T-helper 1 cell treated with Interleukin-12 subunit alpha and Interleukin-12 subunit beta and Interleukin-4 antibody, amounts not matched to agents 30 μg/mL and 1 μg/mL, for 36 hours (primary cell): ENCODE results near the gene KCTD11.

Source experiments
- H3K27ac Mint-ChIP-seq: one replicate; pipeline ENCODE4 v1.8.0; 2021; ENCODE audit warnings: mild to moderate bottlenecking, mixed read lengths
- H3K27me3 Mint-ChIP-seq: one replicate; pipeline ENCODE4 v1.8.0; 2021; ENCODE audit warnings: low read depth, mixed read lengths
- H3K36me3 Mint-ChIP-seq: one replicate; pipeline ENCODE4 v1.8.0; 2021; ENCODE audit warnings: low read depth, mixed read lengths
- H3K4me1 Mint-ChIP-seq: one replicate; pipeline ENCODE4 v1.8.0; 2021; ENCODE audit warnings: low read depth, mixed read lengths
- H3K4me3 Mint-ChIP-seq: one replicate; pipeline ENCODE4 v1.8.0; 2021; ENCODE audit warnings: mild to moderate bottlenecking, moderate library complexity, mixed read lengths
- H3K9me3 Mint-ChIP-seq: one replicate; pipeline ENCODE4 v1.8.0; 2021; ENCODE audit warnings: mixed read lengths

KCTD11 gene

DNA sequence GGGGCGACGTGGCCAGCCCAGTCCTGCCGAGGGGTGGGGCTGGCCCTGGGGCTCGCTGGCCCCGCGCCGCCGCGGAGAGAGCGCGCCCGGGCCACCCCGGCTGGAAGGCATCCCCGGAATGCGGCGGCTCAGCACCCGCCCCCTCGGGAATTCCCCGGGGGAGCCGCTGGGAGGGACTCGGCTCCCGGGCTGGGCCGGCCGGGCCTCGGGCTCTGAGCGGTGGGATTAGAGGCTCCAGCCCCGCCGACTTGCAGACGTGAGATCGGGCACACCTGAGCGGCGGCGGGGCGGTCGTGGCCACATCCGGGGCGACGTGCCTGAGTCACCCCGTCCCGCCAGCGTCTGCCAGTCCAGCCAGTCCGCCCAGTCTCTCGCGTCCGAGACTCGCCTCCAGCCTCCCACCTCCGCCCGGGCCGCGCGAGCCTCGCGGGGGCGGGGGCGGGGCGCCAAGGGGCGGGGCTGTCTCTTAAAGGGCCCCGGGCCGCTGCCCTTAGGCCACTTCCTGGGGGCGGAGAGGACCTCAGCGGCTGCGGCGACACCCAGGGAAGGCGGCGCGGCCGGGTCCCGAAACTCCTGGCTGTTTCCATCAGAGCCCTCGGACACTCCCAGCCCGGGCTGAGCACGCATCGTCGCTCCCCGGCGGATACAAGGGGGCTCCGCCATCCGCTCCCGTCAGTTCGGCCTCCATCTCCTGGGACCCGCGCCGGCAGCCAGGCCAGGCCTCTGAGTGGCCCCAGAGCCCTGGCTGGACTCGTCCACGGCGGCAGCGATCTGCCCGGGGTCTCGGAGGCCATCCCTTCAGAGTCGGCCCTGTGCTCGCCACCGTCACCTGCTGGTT lies at the start of gene KCTD11:
KCTD11 (plus strand) TSS at position 498 of the 838 bp plus-strand sequence.
- H3K27ac Mint-ChIP-seq, result peak within 1 kb of the TSS; percentile 82
- peaks cover 49% of the 10 kb centered on the region for H3K4me1 Mint-ChIP-seq
- H3K27me3 Mint-ChIP-seq, result no peaks in the 10 kb centered on the region
- H3K36me3 Mint-ChIP-seq, result peaks cover 35% of the 10 kb centered on the region
- no peaks in the 10 kb centered on the region for H3K9me3 Mint-ChIP-seq
- H3K4me3 Mint-ChIP-seq, result peak within 1 kb of the TSS; percentile 87

DNA sequence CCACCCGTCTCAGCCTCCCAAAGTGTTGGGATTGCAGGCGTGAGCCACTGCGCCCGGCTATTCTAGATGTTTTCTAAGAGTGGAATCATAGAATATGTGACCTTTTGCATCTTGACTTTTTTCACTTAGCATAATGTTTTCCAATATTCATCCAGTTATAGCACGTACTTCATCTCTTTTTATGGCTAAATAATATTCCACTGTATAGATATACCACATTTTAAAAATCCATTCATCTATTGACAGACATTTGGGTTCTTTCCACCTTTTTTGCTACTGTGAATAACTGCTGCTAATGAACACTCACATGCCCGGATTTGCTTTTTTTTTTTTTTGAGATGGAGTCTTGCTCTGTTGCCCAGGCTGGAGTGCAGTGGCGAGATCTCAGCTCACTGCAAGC lies 47.8 kb upstream of the KCTD11 start:
- H3K36me3 Mint-ChIP-seq, result peaks cover 10% of the 10 kb centered on the region
- H3K4me3 Mint-ChIP-seq, result peak overlapping the region; percentile 17
- peaks cover 8% of the 10 kb centered on the region for H3K27me3 Mint-ChIP-seq
- H3K4me1 Mint-ChIP-seq, result peaks cover 15% of the 10 kb centered on the region
- H3K9me3 Mint-ChIP-seq, result no peaks in the 10 kb centered on the region
- no peak overlapping the region for H3K27ac Mint-ChIP-seq

DNA sequence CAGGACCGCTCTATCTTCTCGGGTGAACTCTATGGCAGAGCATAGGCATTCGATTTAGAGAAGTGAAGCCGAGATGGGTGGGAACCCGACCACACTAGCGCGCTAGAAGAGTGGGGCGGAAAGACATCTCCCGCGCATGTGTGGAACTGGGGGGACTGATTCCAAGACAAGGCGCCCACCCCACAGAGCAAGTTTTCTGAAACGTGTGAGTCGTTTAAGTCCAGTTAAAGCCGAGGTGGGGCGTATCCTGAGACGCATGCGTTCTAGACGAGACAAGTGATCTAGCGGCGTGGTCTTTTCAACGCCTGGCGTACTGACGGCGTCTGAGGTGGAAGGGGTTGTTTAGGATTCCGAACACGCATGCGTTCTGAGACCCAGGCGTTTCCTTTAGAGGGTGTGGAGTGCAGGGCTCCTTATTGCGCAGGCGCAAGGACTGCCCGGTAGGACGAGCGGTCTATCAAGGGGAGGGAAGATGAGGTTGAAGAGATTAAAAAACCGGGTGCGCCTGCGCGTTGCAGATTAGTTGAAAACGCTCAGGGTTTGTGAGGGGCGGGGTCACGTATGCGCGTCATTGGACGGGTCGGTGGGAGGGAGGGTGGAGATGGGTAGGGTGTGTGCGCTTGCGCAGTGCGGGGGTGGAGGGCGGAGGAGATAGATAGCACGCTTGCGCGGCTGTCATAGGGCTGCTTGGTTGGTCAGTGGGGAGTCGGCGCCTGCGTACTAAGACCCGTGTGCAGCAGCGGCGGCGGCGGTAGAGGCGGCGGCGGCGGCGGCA lies 44.9 kb upstream of the KCTD11 start, which contains the start of gene EIF5A:
EIF5A (plus strand) TSS at position 718 of the 775 bp plus-strand sequence. CDS start 2,008 bp downstream, outside the sequence.
- Mint-ChIP-seq H3K27ac (peak within 1 kb of the TSS; percentile 100), H3K9me3 (no peaks in the 10 kb centered on the region), H3K4me1 (peaks cover 38% of the 10 kb centered on the region), H3K36me3 (peaks cover 34% of the 10 kb centered on the region), H3K4me3 (peak within 1 kb of the TSS; percentile 96), H3K27me3 (peaks cover 4% of the 10 kb centered on the region)

GRCh38 chr17:7307686-7308624 lies 44.0 kb upstream of the KCTD11 start:
- peaks cover 40% of the 10 kb centered on the region for H3K36me3 Mint-ChIP-seq
- peak overlapping the region; percentile 96 for H3K4me3 Mint-ChIP-seq
- peaks cover 4% of the 10 kb centered on the region for H3K27me3 Mint-ChIP-seq
- no peaks in the 10 kb centered on the region for H3K9me3 Mint-ChIP-seq
- peak overlapping the region; percentile 100 for H3K27ac Mint-ChIP-seq
- peaks cover 45% of the 10 kb centered on the region for H3K4me1 Mint-ChIP-seq

DNA sequence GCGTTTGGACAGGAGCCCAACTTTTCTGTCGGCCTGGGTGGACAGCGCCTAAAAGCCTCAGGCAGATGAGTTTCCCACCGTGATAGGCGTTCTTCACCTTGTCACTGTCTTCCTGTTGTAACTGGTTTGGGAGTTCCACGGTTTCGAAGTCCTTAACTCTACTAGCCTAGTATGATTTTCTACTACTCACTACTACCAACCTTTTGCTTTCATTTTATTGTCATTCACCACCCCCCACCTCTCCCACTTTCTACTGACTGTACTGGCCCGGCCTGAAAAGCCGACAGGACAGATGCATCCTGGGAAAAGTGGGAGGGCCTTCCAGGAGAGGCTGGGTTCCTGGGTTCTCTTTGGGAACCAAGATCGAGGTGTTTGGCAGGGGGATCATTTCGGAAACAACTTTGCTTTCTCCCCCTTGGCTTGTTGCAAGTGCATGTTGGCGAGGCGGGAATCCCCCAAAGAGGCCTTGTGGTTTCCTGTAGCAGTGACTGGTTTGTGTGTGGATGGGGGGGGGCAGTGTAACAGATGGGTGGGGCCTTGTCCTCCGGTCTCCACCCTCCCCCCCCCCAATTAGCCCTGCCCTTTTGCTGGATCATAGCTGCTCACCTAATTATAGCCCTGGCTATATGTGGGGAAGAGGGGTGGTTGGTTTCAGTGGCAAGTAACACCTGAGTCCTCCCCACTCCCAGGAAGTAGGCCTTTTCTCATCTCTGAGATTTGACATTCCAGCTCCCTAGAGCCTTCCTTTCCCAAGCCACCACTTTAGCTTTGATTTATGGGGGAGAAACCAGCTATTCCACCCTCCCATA lies 43.1 kb upstream of the KCTD11 start:
- H3K4me1 Mint-ChIP-seq, result peaks cover 52% of the 10 kb centered on the region
- H3K36me3 Mint-ChIP-seq, result peaks cover 49% of the 10 kb centered on the region

DNA sequence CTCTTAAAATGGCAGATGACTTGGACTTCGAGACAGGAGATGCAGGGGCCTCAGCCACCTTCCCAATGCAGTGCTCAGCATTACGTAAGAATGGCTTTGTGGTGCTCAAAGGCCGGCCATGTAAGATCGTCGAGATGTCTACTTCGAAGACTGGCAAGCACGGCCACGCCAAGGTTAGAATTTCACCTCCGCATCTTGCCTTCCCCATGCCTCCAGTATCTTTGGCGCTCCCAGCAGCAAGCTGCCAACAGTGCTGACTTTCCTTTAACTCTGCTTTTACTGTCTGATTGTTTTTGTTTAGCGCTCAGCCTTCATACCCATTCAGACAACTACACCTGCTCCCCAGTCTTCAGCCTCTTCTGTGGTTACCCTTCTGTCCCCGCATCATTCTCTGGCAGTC lies 42.3 kb upstream of the KCTD11 start:
- H3K27me3 Mint-ChIP-seq, result peaks cover 4% of the 10 kb centered on the region
- H3K9me3 Mint-ChIP-seq, result no peaks in the 10 kb centered on the region
- H3K27ac Mint-ChIP-seq, result peak overlapping the region; percentile 99
- peaks cover 56% of the 10 kb centered on the region for H3K36me3 Mint-ChIP-seq
- peaks cover 59% of the 10 kb centered on the region for H3K4me1 Mint-ChIP-seq
- H3K4me3 Mint-ChIP-seq, result peak overlapping the region; percentile 96

More for the DNA sequence above, 43.1 kb upstream of the KCTD11 start:
- Mint-ChIP-seq H3K27ac (peak overlapping the region; percentile 99), H3K27me3 (peaks cover 4% of the 10 kb centered on the region), H3K4me3 (peak overlapping the region; percentile 96), H3K9me3 (no peaks in the 10 kb centered on the region)

- peaks cover 4% of the 10 kb centered on the region for H3K27me3 Mint-ChIP-seq
- peak overlapping the region; percentile 58 for H3K27ac Mint-ChIP-seq
- no peaks in the 10 kb centered on the region for H3K9me3 Mint-ChIP-seq
- peak overlapping the region; percentile 42 for H3K4me3 Mint-ChIP-seq
- H3K36me3 Mint-ChIP-seq, result peaks cover 56% of the 10 kb centered on the region
- peaks cover 59% of the 10 kb centered on the region for H3K4me1 Mint-ChIP-seq
These were observed 40.8 kb upstream of the KCTD11 start for GRCh38 chr17:7311110-7311705.

GRCh38 chr17:7312432-7313087 lies 39.4 kb upstream of the KCTD11 start:
- Mint-ChIP-seq H3K27me3 (no peaks in the 10 kb centered on the region), H3K9me3 (no peaks in the 10 kb centered on the region), H3K4me1 (peaks cover 55% of the 10 kb centered on the region), H3K27ac (peak overlapping the region; percentile 76), H3K4me3 (peak overlapping the region; percentile 19), H3K36me3 (peaks cover 59% of the 10 kb centered on the region)

GRCh38 chr17:7313088-7313889 lies 38.7 kb upstream of the KCTD11 start:
- no peaks in the 10 kb centered on the region for H3K27me3 Mint-ChIP-seq

DNA sequence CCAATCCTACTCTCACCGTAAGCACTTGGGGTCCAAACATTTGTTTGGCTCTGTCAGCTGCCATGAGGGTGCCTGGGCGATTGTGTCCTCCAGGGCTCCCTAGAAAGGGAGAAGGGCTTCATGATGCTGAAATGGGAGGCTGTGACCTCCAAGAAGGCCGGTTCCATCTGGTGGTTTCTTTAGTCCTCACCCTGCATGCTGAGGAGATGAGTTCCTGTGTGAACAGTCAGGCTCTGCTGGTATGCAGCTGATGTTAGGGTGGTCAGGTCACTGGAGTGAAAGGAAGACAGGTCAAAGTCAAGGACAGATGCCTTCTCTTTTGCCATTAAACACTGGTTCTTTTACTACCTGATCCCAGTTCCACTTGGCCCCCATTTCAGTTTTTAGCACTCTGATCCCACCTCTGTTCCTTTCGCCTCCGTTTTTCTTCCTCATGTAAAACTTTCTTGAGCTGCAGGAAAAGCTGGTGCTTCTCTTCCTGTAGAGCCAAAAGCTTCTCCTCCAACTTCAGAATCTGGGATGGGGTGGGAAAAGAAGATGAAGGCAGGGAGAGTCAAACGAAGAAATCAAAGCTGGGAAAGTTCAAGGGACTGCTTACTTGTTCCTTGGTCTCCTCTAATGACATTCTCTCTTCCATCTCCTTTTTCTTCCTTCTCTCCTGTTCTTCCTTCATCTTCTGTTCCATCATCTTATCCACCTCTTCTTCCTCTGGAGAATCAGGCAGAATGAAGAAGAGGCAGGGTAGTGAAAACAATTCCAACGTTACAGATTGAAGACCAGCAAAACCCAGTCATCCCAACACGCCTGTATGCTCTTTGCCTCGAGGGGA lies 37.9 kb upstream of the KCTD11 start:
- Mint-ChIP-seq H3K4me3 (peak overlapping the region; percentile 84), H3K9me3 (no peaks in the 10 kb centered on the region), H3K27me3 (no peaks in the 10 kb centered on the region), H3K27ac (peak overlapping the region; percentile 76), H3K36me3 (peaks cover 60% of the 10 kb centered on the region), H3K4me1 (peaks cover 52% of the 10 kb centered on the region)

More at GRCh38 chr17:7313088-7313889, 38.7 kb upstream of the KCTD11 start:
- H3K4me3 Mint-ChIP-seq, result peak overlapping the region; percentile 84
- no peaks in the 10 kb centered on the region for H3K9me3 Mint-ChIP-seq
- H3K27ac Mint-ChIP-seq, result peak overlapping the region; percentile 76
- peaks cover 58% of the 10 kb centered on the region for H3K4me1 Mint-ChIP-seq
- peaks cover 63% of the 10 kb centered on the region for H3K36me3 Mint-ChIP-seq

DNA sequence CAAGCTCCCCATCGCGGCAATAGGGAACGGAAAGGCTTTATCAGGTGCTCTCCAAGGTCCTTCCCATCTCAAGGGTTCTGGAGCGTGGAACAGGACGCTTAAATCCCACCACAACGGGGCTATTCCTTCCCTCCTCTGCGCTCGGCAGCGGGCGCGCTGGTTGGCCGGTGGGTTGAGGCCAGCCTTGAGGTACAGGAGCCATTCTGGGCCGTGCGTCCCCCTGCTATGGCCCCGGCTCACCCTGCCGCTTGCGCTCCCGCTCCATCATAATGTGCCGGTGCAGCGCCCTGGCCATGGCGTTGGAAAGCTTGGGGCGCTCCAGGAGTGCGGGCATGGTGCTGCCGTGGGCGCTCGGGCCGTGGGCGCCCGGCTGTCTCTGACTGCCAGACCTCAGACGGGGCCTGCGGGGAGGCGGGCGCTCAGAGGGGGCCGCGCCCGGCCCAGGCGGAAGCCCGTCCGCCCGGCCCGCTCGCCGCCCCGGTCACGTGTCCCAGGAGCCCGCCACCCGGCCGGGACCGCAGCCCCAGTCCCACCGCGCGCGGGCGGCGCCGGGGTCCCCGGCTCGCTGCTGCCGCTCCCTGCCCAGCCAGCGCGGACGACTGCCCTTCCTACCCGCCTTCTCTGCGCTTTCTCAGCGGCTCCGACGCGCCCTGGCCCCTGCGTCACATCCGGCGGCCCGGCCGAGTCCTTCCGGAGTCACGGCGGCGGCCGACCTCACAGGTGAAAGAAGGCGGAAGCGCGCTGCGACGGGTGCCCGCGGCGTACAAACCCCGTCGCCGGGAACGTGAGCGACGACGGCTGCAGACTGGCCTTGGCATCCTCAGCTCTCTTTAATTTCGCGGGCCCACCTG lies 37.0 kb upstream of the KCTD11 start, which contains the start of gene GPS2:
GPS2 (minus strand) TSS at position 642 of the 851 bp plus-strand sequence; CDS start at position 334, 308 bp downstream.
- H3K9me3 Mint-ChIP-seq, result no peaks in the 10 kb centered on the region
- peaks cover 43% of the 10 kb centered on the region for H3K4me1 Mint-ChIP-seq
- H3K27ac Mint-ChIP-seq, result peak within 1 kb of the TSS; percentile 89
- no peaks in the 10 kb centered on the region for H3K27me3 Mint-ChIP-seq
- peaks cover 55% of the 10 kb centered on the region for H3K36me3 Mint-ChIP-seq
- H3K4me3 Mint-ChIP-seq, result peak within 1 kb of the TSS; percentile 88
